Hippocampal formation (tissue), 2 donors: ENCODE results near the gene STXBP1.
"Not testable (repeated sequence)": the region's sequence is repeated elsewhere in the genome, so short reads cannot be mapped to it uniquely, and the experiment has no call there.

Experiments used
- DNase-seq, 2 donors: peaks; one replicate each; lab custom pipeline; 2025; lab: John Stamatoyannopoulos, UW

The STXBP1 gene

GRCh38 chr9:127577194-127577593 lies 34.9 kb upstream of the STXBP1 start:
- DNase-seq, result not testable (repeated sequence)

DNA sequence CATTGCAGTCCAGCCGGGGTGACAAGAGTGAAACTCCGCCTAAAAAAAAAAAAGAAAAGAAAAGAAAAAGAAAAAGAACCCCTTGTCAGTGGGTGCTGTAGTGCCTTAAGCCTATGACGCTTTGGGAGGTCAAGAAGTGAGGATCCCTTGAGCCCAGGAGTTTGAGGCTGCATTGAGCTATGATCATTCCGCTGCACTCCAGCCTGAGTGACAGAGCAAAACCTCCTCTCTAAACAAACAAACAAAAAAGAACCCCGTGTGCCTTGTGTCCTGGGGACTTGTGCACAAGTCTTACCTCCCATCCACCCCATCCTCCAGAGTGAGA lies 33.5 kb upstream of the STXBP1 start:
- no peak for DNase-seq

- peak; percentile 41 to 57 for DNase-seq
Measured at GRCh38 chr9:127578952-127579853, 32.9 kb upstream of the STXBP1 start.

GRCh38 chr9:127580366-127580765 lies 31.7 kb upstream of the STXBP1 start:
- DNase-seq, result no peak

GRCh38 chr9:127580879-127581475 lies 31.1 kb upstream of the STXBP1 start:
- DNase-seq, result no peak

- not testable (repeated sequence) for DNase-seq
Measured at GRCh38 chr9:127584474-127584805, 27.6 kb upstream of the STXBP1 start.

DNA sequence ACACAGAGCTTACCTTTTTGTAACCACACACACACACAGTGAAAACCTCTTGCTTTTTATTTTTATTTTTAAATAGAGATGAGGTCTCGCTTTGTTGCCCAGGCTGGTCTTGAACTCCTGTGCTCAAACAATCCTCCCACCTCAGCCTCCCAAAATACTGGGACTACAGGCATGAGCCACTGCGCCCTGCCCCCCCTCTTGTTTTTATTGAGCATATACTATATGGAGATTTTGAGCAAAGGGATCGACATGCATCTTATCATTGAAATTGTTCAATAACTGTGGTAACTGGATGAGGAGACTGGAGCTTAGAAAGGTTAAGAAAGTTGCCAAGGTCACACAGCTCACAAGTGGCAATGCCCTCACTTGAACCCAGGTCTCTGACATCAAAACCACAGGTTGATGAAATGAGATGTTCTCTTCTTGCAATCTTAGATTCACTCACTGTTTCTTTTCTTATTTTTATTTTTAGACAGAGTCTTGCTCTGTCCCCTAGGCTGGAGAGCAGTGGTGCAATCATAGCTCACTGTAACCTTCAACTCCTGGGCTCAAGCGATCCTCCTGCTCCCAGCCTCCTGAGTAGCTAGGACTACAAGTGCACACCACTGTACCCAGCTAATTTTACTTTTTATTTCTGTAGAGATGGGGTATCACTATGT lies 26.8 kb upstream of the STXBP1 start:
- no peak for DNase-seq

- no peak for DNase-seq
Measured at GRCh38 chr9:127586096-127586495, 26.0 kb upstream of the STXBP1 start.

- DNase-seq, result peak; percentile 52 to 59
Measured at GRCh38 chr9:127586537-127586936, 25.5 kb upstream of the STXBP1 start.

DNA sequence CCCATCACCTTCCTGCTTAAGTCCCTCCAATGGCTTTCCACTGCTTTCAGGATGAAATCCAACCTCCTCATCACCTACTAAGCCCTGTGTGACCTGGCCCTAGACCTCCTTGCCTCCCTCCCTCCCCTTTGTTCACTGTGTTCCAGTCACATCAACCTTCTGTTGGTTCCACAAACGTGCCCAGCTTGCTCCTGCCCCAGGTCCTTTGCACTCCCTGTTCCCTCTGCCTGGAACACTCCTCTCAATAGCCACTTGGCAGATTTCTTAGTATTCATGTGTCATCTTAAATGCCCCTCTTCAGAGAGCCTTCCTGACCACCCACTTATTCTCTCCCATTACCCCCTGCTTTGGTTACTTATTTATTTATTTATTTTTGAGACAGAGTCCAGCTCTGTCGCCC lies 24.1 kb upstream of the STXBP1 start:
- DNase-seq, result no peak

DNA sequence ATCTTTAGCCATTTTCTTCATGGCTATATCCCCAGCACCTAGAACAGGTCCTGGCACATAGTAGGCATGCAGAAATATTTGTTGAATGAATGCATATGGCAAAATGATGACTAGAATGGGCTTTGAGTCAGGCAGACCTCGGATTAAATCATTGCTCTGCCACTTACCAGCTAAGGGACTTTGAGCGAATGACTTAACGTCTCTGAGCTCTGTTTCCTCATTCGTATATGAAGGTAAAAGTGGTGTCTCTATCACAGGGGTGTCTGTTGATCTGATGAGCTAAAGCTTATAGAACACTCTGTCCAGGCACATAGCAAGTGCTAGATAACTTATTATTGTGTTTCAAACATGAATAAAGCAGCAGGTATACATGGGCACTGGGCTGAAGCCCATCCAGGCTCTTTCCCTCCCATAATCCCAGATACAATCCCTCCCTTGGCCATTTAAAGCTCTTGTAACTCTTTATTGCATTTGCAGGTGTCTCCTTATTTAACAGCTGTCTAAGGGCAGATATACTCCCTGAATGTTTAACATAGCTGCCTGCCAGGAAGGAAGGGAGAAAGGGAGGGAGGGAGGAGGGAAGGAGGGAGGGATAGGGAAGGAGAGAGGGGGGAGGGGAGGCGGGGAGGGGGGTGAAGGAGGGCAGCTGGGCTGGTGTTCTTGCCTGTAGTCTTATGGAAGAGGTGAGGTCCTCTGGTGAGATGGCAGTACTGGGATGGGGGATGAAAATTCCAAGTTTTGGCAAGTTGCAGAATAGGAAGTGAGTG lies 23.2 kb upstream of the STXBP1 start:
- no peak for DNase-seq

- DNase-seq, result peak; percentile 51 to 53
Measured at GRCh38 chr9:127589955-127590370, 22.1 kb upstream of the STXBP1 start.

DNA sequence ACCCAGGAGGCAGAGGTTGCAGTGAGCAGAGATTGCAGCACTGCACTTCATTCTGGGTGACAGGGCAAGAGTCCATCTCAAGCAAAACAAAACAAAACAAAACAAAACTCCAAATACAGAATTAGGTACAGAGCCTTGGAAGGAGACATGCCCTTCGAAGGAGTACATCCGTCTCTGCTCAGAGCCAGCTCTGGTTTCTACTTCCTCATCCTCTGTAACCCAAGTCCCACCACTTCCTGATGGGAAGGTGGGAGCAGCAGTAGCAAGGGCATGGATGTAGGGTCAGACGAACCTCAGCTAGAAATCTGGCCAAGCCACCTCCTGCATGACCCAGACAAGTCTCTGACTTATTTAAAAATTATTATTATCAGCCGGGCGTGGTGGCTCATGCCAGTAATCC lies 16.5 kb upstream of the STXBP1 start:
- DNase-seq, result no peak

DNA sequence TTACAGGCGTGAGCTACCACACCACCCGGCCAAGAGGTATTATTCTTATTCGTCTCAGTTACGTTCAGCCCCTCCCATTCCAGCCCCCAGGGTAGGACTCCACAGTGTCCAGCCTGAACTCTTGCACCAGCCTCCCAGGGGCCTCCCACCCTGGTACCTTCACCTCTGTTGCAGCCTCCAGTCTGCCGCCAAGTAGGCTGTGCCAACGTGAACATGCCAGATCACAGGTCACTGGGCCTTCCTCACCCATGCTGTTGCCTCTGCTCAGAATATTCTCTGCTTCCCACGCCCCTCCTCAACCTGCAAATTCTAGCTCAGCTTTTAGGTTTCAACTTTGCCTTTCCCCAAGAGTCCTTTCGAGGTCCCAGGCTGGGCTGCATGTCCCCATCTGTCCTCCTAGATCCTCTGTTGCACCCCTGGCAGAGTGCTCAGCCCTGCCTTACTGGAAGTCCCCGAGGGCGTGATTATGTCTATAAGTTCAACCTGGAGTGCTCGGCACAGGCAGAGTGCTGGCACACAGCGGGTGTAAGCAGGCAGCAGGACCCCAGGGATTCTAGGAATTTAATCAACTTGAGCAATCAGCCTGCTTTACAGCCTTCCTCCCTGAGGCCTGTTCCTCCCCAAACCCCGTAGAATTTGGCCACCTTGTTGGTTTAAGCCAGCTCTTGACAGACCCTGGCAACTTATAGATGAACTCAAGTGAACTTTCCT lies 13.1 kb upstream of the STXBP1 start:
- no peak for DNase-seq

- DNase-seq, result no peak
Measured at GRCh38 chr9:127599550-127599891, 12.6 kb upstream of the STXBP1 start.

- no peak for DNase-seq
Measured at GRCh38 chr9:127603226-127603625, 8.9 kb upstream of the STXBP1 start.

DNA sequence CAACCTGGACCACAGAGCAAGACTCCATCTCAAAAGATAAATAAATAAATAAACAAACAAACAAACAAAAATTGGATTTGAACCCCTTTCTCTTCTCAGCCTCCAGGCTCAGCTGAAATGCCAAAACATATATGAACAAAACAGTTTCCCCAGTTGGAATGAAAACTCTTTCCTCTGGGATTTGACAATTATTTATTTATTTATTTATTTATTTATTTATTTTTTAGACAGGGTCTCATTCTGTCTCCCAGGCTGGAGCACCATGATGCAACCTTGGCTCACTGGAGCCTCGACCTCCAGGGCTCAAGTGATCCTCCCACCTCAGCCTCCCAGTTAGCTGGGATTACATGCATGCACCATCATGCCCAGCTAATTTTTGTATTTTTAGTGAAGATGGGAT lies 6.0 kb upstream of the STXBP1 start:
- no peak for DNase-seq

GRCh38 chr9:127608104-127608966 lies 3.7 kb upstream of the STXBP1 start:
- peak; percentile 58 to 71 for DNase-seq

- no peak for DNase-seq
Measured at GRCh38 chr9:127611603-127611898, 526 bp upstream of the STXBP1 start.

DNA sequence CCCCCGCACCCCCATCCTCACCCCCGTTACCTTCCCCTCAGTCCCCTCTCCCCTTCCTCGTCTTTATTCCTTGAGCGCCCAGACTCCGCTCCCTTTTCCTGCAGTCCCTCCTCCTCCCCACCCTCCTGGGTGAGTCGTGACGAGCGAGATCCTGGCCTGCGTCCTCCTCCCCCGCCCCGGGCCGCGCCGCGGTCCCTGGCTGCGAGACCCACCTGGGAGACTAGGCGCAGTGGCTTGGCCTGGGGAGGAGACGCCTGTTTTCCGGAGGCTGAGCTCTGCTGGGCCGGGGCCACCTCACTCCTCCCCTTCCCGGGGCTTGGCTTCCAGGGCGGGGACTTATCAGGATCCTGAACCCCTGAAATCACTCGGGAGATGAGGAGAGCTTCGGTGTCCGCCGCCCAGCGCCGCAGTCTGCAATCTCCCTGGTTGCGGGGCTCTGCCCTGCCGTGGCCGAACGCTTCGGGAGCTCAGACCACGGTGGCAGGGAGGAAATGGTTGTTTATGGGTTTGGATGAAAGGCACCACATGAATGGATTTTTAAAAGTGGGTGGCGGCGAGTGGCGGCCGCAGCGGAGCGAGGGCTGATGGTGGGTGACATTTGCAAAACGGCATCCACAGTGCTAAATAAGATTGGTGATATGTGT lies 984 bp downstream of the STXBP1 start:
- DNase-seq, result peak in 1 of 2 donors; percentile 53

GRCh38 chr9:127613583-127613954 lies 1.5 kb downstream of the STXBP1 start:
- no peak for DNase-seq
